Hematopoietic multipotent progenitor cell treated with erythropoietin and hydrocortisone succinate and interleukin-3 and kit ligand, for 8 days (in vitro differentiated cells): Measurements from ENCODE around the gene SIRPB1.
"Not testable (repeated sequence)": the region's sequence is repeated elsewhere in the genome, so short reads cannot be mapped to it uniquely, and the experiment has no call there.

ENCODE experiments used
- DNase-seq: peaks from one replicate; pipeline ENCODE4 v3.0.0-alpha.2; 2015

The SIRPB1 gene

GRCh38 chr20:1588533-1589460 lies 31.0 kb downstream of the SIRPB1 start:
- DNase-seq, result peak; percentile 39

DNA sequence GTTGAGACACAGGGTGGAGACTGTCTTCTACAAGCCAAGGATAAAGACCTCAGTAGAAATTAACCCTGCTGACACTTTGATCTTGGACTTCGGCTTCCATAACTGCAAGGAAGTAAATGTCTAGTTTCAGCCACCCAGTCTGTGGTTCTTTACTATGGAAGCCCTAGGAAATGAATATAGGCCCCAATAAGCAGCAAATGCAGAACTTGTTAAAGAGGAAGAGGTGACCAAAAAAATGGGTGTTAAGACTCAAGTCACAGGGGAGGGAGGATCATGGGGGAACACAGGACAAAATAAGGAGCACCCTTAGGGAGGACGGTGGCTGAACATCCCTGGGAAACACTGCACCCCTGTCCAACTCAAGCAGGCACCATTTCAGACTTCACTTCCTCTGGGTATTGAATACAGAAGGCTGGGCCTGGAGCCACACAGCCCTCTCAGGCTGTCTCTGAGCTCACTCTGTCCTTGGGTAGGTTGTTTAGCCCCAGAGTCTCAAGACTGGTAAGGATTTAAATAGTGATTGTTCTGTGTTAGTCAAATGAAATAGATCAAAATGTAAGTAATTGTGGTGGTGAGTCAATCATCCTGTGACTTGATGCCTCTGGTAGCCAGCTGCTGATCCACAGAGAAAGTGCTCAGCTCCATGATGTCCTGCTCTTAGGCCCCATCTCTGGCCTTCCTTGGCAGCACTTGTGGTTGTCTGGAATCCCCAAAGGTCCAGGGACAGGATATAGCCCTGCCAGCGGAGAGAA lies 31.9 kb downstream of the SIRPB1 start:
- DNase-seq, result no peak

GRCh38 chr20:1579488-1579887 lies 40.3 kb downstream of the SIRPB1 start:
- DNase-seq, result no peak

DNA sequence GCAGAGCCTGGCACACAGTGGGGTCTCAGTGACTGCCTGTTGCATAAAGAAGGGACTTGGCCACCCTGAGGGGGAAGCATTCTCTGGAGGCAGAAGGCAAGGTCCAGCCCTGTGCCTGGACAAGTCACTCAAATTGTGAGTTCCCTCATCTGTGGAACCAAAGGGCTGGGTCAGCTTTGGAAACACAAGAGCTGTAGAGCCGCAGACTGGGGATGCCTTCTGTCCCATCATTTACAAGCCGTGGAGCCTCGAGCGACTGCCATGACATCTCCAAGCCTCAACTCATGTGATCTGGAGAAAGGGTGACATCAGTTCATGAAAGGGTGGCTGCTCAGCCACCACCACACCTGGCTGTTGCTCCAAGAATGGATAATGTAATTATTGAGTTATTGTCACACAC lies 41.9 kb downstream of the SIRPB1 start:
- no peak for DNase-seq

DNA sequence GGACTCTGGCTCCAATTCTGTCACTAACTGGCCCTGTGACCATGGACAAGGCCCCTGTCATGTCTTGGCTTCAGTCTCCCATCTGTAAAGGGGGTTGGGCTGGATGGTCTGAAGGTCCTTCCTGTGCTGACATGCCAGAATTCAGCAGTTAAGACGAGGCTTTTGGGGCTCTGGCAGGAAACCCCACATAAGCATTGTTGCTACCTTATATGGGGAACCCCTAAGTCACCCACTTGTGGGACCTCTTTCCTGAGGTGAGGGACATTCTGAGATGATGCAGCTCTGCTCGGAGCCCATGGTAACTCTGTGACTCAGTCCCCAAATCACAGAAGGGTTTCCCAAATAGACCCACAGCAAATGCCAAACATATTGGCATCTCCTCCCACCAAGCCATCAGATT lies 42.5 kb downstream of the SIRPB1 start:
- not testable (repeated sequence) for DNase-seq

DNA sequence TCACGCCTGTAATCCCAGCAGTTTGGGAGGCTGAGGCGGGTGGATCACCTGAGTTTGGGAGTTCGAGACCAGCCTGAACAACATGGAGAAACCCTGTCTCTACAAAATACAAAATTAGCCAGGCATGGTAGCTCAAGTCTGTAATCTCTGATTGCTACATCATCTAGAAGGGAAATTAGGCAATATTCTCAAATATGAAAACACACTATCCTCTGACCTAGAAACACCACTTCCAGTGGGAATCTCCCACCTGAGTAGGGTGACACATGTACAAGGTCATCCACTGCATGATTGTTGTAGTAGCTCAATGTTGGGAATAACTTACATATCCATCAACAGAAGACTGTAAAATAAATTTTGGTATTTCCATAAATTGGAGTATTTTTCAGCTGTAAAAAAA lies 43.2 kb downstream of the SIRPB1 start:
- DNase-seq, result no peak

DNA sequence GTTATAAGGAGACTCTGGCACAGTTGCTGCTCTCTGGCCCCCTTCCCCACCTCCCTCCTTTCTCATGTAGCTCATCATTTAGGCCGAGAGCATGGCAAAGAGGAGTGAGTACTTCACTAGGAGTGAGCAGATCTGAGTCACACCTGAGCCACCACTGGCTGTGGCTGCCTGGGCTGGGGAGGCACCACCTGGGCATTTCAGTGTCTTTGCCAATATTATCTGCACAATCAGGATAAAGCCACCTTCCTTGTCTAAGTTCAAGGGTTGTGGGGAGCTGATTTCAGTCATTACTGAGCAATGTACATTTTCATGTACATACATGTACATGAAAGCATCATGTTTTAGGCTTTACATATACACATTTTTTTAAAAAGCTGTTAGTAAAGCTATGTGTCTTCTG lies 43.8 kb downstream of the SIRPB1 start:
- not testable (repeated sequence) for DNase-seq

DNA sequence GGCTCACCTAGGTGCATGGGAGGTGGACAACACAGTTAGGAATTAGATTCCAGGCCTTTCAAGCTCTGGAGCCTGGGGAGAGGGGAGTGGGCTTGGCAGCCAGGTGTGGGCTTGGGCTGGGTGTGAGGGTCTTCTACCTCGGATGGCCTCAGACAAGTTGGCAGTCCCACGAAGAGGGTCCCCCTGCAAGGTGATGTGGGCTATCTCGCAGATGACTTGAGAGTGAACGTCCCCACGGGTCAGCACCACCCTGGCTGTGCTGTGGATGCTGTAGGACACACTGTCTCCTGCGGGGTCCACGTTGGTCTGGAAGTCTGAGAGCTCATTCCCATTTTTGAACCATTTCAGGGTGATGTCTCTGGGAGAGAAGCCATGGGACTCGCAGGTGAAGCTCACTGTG lies 48.2 kb downstream of the SIRPB1 start:
- DNase-seq, result not testable (repeated sequence)
